GM20000 (cell line): ENCODE measurements around the gene FAM168A.

Experiments
- DNase-seq: peaks from one replicate; pipeline ENCODE4 v3.0.0; 2012; ENCODE audit warnings: low spot score
- TF ChIP-seq, protein P1 (sequence below): IDR thresholded peaks from 2 replicates; pipeline ENCODE4 v1.5.1; 2012; ENCODE audit warnings: mild to moderate bottlenecking, control low read depth; ENCODE audit errors: extremely low read depth, missing control alignments

The FAM168A gene

DNA sequence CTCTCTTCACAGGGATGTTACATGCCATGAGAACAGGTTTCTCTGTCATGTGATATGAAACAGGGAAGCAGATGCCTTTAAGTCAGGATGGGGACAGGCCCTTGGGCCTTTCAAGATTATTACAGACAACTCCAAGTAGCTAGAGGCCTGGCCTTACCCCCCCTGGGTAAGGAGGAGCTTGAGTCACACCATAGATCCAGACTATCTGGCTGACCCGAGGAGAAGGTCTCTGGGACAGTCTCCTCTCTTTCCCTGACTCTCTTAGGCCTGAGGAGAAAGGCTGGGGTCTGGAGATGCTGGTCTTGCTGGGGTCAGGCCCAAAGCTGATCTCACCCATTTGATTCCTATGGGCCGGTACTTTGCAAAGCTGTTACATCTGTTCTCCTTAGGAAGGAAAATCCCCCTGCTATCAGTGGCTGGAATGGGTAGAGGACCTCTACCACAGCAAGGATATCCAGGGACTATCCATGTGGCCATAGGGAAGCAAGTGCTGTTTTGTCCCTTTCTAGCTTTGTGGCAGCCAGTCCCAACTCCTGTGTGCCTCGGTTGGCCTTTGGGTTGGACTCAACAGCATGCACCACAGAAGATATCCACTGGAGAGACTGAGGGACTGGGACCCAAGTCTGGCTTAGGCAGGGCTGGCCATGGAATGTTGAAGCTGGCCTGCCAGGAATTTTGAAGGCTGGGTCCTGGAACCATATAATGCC, 196.5 kb downstream of the FAM168A start:
- no peak for DNase-seq
- TF ChIP-seq, protein P1, sequence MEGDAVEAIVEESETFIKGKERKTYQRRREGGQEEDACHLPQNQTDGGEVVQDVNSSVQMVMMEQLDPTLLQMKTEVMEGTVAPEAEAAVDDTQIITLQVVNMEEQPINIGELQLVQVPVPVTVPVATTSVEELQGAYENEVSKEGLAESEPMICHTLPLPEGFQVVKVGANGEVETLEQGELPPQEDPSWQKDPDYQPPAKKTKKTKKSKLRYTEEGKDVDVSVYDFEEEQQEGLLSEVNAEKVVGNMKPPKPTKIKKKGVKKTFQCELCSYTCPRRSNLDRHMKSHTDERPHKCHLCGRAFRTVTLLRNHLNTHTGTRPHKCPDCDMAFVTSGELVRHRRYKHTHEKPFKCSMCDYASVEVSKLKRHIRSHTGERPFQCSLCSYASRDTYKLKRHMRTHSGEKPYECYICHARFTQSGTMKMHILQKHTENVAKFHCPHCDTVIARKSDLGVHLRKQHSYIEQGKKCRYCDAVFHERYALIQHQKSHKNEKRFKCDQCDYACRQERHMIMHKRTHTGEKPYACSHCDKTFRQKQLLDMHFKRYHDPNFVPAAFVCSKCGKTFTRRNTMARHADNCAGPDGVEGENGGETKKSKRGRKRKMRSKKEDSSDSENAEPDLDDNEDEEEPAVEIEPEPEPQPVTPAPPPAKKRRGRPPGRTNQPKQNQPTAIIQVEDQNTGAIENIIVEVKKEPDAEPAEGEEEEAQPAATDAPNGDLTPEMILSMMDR = no peak

DNA sequence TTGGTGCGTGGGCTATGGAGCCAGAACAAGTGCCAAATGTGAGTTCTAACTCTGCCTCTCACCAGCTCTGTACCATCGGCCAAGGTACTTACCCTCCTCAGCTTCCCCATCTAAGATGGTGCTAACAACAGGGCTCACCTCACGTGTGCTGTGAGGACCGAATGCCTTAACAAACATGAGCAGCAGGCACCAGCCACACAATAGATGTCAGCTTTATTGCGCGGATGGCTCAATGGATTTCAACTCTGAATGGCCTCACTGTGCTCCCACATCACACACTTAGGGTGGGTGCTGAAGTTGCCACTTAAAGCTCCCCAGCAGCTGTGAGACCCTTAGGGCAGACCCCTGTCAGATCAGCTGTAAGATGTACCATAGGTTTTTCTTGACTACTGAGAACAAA, 197.6 kb downstream of the FAM168A start:
- DNase-seq = no peak
- TF ChIP-seq, protein P1 = no peak

DNA sequence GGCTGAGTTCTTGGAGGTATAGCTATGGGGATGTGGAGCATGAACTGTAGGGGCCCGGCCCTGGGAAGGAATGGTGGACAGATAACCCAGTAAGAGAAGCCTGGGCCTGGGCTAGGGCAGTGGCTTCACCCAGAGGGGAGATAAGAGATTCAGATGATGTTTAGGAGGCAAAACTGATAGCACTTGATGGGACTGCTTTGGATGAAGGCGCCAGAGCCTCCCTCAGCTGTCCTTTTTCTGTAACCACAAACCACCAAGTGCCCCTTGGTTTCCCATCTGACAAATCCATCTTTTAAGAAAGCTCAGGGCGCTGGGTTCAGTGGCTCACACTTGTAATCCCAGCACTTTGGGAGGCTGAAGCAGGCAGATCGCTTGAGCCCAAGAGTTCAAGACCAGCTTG, 198.3 kb downstream of the FAM168A start:
- no peak for DNase-seq
- TF ChIP-seq, protein P1 = no peak

- DNase-seq = no peak
Measured at GRCh38 chr11:73399159-73399590, 198.7 kb downstream of the FAM168A start.

DNA sequence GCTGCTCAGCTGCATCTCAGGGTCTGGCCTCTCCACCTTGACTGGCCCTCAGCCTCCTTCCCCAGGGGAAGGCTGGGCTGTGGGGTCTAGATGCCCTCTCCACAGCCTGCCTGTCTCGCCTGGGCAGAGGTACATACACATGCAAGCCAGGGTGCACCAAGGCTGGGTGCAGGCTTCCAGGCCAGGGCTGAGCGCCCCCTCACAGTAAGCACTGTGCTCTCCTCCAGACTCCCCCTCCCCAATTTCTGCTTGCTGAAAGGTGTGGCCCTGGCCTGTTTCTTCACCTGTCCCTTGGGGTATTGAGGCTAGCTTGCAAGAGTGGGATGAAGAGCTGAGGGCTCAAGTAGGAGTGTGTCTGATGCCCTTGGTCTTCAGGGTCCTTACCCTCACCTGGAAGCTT, 199.2 kb downstream of the FAM168A start:
- TF ChIP-seq, protein P1 = no peak
- DNase-seq = no peak

More at GRCh38 chr11:73399159-73399590, 198.7 kb downstream of the FAM168A start:
- TF ChIP-seq, protein P1 = no peak

DNA sequence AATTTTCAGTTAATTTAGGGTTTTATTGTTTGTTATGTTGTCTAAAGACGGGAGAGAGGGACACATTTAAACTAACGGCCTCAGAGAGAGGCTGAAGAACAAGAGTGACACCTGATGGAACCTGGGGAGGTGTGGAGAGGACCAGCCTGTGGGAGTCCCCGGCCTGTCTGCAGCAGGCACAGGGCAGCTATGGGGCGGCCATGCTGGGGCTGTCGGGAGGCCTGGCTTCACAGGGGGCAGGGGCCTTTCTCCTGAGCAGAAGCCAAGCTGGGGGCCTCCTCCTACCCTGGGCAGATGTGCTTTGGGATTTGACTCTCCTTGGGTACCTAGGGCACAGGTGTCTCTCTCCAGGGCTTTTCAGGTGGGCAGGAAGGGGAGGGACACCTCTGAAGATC, 199.8 kb downstream of the FAM168A start:
- DNase-seq = no peak
- TF ChIP-seq, protein P1 = no peak

DNA sequence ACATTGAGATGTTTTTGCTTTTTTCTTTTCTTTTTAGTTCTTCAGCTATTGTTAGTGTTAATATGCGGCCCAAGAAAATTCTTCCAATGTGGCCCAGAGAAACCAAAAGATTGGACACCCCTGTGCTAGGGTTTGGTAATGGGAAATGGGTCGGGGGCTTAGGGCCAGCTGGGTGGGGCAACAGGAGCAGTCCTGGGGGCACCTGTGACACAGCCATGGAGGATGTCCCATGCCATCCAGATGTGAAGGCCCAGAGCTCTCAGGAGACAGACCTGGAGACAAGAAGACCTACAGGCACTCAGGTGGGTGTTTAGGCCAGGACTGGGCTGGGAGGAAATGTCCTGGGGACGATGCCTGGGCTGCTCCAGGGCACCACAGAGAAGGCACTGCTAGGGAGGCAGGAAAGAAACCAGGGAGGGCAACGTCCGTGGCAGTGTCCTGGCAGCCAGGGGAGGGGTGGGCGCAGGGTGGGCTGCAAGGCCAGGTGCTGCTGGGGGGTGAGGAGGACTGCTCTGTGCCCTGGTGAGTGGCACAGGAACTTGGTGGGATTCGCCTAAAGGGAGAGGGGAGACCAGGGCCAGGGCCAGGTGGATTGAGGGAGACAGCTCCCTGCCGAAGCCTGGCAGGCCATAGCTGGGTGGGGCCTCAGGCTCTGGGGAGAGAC, 200.3 kb downstream of the FAM168A start:
- DNase-seq = no peak
- TF ChIP-seq, protein P1 = no peak
